ENCODE measurements around the gene ATP6V1B1.

DNA sequence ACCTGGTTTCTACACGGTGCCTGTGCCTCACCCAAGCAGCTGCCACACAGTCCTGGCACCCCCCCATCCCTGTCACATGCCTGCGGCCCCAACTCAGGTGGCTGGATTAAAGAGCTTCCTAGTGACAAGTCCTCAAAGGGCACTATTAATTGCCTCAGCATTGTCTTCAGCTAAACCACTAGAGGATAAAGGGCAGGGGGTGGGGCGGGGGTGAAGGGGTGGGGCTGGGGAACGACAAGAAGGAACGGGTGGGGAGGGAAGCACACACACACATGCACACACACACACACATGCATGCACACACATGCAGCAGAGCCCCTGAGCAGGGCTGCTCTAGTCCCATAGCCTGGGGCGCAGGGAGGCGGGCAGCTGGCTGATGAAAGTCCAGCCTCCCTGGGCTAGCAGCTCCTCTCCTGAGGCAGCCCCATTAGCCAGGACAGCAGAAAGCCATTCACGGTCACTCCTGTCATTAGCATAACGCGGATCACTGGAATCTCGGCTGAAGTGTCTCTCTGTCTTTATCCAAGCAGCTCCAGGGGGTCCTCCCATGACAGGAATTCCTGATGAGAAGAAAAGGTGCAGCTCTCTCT is 66.4 kb downstream of the ATP6V1B1 start:
- TF ChIP-seq, protein P1, sequence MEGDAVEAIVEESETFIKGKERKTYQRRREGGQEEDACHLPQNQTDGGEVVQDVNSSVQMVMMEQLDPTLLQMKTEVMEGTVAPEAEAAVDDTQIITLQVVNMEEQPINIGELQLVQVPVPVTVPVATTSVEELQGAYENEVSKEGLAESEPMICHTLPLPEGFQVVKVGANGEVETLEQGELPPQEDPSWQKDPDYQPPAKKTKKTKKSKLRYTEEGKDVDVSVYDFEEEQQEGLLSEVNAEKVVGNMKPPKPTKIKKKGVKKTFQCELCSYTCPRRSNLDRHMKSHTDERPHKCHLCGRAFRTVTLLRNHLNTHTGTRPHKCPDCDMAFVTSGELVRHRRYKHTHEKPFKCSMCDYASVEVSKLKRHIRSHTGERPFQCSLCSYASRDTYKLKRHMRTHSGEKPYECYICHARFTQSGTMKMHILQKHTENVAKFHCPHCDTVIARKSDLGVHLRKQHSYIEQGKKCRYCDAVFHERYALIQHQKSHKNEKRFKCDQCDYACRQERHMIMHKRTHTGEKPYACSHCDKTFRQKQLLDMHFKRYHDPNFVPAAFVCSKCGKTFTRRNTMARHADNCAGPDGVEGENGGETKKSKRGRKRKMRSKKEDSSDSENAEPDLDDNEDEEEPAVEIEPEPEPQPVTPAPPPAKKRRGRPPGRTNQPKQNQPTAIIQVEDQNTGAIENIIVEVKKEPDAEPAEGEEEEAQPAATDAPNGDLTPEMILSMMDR (conservative IDR thresholded peaks at IDR 0.05; ENCODE audit: low read length), result no peak
- no peak for TF ChIP-seq EZH2phosphoT487 (IDR thresholded peaks at IDR 0.05; ENCODE audit: borderline replicate concordance)

Data from Loucy (cell line).